Lung (tissue), 12 donors: ENCODE measurements around the gene ETNK2. TPM values are rescaled to one million over a fixed set of nuclear protein-coding genes. Genes with fewer than 3 reads are reported as not detected.

ENCODE experiments used
- ATAC-seq: fragments of 200-7000 bp; cut with Tn5 transposase; one replicate; pipeline ENCODE4 v1.9.1; 2020; ENCODE audit warnings: moderate number of reproducible peaks; ENCODE audit not compliant: insufficient read depth, low FRiP score
- DNase-seq, 3 donors: peaks; one replicate each; pipeline ENCODE4 v3.0.0-alpha.2; 2013 to 2017
- H3K27ac ChIP-seq, 2 donors: one replicate each; pipeline ENCODE4 v1.5.1; 2013; ENCODE audit warnings: mild to moderate bottlenecking in 2 of 2, moderate library complexity in 2 of 2, control low read depth in 1 of 2, inconsistent platforms in 1 of 2, low read depth in 1 of 2, low read length in 1 of 2
- H3K27me3 ChIP-seq, 3 donors: one replicate each; pipeline ENCODE4 v1.5.1; 2013; ENCODE audit warnings: low read length in 2 of 3; ENCODE audit not compliant: control insufficient read depth in 3 of 3, insufficient read depth in 3 of 3
- H3K36me3 ChIP-seq, 4 donors: one replicate each; pipeline ENCODE4 v1.5.1; 2013; ENCODE audit warnings: low read length in 4 of 4, mild to moderate bottlenecking in 1 of 4, moderate library complexity in 1 of 4; ENCODE audit not compliant: control insufficient read depth in 4 of 4, insufficient read depth in 4 of 4
- H3K4me1 ChIP-seq, 5 donors: one replicate each; pipeline ENCODE4 v1.5.1; 2013; ENCODE audit warnings: low read length in 5 of 5, mild to moderate bottlenecking in 2 of 5, moderate library complexity in 1 of 5; ENCODE audit not compliant: control insufficient read depth in 5 of 5, insufficient read depth in 5 of 5
- H3K4me3 ChIP-seq: one replicate; pipeline ENCODE4 v1.5.1; 2013; ENCODE audit warnings: mild to moderate bottlenecking, control low read depth, moderate library complexity
- H3K9ac ChIP-seq, 2 donors: one replicate each; pipeline ENCODE4 v1.5.1; 2013; ENCODE audit warnings: low read length in 2 of 2, control low read depth in 1 of 2; ENCODE audit not compliant: insufficient read depth in 1 of 2
- H3K9me3 ChIP-seq, 4 donors: one replicate each; pipeline ENCODE4 v1.5.1; 2013; ENCODE audit warnings: low read length in 3 of 4, mild to moderate bottlenecking in 1 of 4, moderate library complexity in 1 of 4; ENCODE audit not compliant: control insufficient read depth in 4 of 4, insufficient read depth in 3 of 4
- WGBS, 2 donors: extraction: QIAGEN DNeasy Blood & Tissue Kit; methylation state at CpG; one replicate each; pipeline ENCODE4 v1.1.7; 2013; 5-methylcytosine and 5-hydroxymethylcytosine counted together
- polyA plus RNA-seq, 2 donors: library from polyadenylated mRNA; stranded (reverse); fragments of 200-250 nt; gene quantifications; one replicate each; pipeline ENCODE4 v1.2.1, GENCODE V29; 2013
- total RNA-seq, 2 donors: library from RNA; depleted of rRNA in 1 of 2; stranded (reverse); fragments of >200 nt in 1 of 2; gene quantifications; one replicate each; pipeline ENCODE4 v1.2.1, GENCODE V29; 2014 to 2021
- TF ChIP-seq, protein P1 (sequence below): IDR thresholded peaks from 2 replicates; pipeline ENCODE4 v1.5.1; 2012; ENCODE audit warnings: mild to moderate bottlenecking; ENCODE audit errors: control extremely low read depth, extremely low read depth
- donor health status: control.
- donor health status: control.
- donor health status: Bipolar disorder and iron deficiency.
- donor health status: healthy.
- donor health status: DM: yes; HTN: yes; CAD: no.

Gene ETNK2
- total and polyA plus RNA-seq, 4 donors: 2.2 to 5.8 (median 3.9) TPM

DNA sequence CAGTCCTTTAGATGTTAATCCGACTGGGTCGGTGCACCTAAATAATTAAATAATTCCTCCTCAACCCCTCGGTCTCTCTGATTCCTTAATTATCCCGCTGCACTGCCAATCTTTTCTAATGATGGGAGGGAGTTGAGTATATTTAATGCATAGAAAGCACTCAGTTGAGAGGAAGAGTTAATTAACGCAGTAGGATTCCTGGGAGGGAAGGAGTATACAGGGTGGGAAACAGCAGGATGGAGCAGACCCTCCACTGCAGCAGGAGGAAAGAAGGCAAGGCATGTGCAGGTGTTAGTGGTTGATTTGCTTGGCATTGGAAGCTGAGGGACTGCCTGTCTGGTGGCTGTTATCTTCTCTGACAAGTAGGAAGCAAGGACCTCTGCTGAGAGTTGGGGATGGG, 24.2 kb upstream of the ETNK2 start:
- peaks cover 0 to 2% (median 0%) of the 10 kb centered on the region in 4 donors for H3K9me3 ChIP-seq
- TF ChIP-seq, protein P1, sequence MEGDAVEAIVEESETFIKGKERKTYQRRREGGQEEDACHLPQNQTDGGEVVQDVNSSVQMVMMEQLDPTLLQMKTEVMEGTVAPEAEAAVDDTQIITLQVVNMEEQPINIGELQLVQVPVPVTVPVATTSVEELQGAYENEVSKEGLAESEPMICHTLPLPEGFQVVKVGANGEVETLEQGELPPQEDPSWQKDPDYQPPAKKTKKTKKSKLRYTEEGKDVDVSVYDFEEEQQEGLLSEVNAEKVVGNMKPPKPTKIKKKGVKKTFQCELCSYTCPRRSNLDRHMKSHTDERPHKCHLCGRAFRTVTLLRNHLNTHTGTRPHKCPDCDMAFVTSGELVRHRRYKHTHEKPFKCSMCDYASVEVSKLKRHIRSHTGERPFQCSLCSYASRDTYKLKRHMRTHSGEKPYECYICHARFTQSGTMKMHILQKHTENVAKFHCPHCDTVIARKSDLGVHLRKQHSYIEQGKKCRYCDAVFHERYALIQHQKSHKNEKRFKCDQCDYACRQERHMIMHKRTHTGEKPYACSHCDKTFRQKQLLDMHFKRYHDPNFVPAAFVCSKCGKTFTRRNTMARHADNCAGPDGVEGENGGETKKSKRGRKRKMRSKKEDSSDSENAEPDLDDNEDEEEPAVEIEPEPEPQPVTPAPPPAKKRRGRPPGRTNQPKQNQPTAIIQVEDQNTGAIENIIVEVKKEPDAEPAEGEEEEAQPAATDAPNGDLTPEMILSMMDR: no peak
- H3K36me3 ChIP-seq: no peaks in the 10 kb centered on the region
- no peaks in the 10 kb centered on the region for H3K4me1 ChIP-seq
- 75 to 88% methylated on average over 5 of the region's 5 CpGs for WGBS, 2 donors
- DNase-seq (no peak), ATAC-seq (no peak)
- peaks cover 0 to 9% (median 2%) of the 10 kb centered on the region in 3 donors for H3K27me3 ChIP-seq
- no peak overlapping the region for H3K4me3 ChIP-seq
- H3K27ac ChIP-seq: no peak overlapping the region
- no peak overlapping the region for H3K9ac ChIP-seq

DNA sequence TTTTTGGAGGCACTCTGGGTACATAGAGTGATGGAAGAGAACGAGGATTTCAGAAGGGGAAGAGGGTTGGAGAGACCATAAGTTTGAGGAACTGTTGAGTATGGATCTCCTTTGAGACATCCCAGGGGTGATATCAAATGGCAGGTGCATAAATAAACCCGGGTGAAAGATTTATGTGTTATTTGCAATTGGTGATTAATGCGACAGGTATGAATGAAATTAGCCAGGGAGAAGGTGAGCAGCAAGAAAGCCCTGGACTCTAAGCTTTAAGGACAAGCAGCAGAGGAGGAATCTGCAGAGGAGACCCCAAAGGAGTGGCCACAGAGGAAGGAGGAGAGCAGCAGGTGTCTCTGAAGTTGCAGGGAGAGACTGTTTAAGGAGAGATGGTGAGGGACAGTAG, 23.1 kb upstream of the ETNK2 start:
- Histone ChIP-seq H3K9ac (no peak overlapping the region), H3K9me3 (peaks cover 0 to 6% (median 2%) of the 10 kb centered on the region in 4 donors), H3K36me3 (no peaks in the 10 kb centered on the region), H3K4me3 (no peak overlapping the region), H3K4me1 (no peaks in the 10 kb centered on the region), H3K27ac (no peak overlapping the region), H3K27me3 (peaks cover 0 to 9% (median 2%) of the 10 kb centered on the region in 3 donors)
- WGBS, 2 donors: 68 to 73% methylated on average over 3 of the region's 3 CpGs
- ATAC-seq (no peak), DNase-seq (no peak)
- TF ChIP-seq, protein P1: no peak

DNA sequence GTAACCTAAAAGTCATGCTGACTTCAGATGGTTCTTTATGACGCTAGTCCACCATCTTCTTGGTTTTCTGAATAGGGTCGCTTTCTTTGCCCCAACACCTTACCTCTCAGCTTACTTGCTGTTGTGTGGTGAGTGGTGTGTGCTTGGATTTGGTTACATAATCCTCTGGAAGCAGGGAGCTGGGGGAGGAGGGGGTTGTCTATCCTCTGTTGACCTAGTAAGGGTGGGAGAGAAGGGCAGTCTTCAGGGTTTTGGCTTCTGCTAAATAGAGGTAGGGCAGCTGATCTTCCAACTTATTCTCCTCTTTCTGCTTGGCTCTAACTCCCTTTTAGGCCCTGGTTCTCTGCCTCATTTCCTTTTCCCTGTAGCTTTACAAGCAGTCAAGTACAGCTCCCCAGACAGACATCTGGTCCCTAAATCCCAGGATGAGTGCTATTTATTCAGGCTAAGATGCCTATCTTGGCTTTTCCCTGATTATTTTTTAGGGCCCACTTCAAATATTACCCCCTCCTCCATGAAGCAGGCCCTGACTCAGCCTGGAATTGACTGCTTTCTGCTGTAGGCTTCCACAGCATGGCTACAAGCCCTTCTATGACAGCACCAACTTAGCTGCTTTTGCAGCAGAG, 20.7 kb upstream of the ETNK2 start:
- ATAC-seq: no peak
- H3K4me1 ChIP-seq: no peaks in the 10 kb centered on the region
- TF ChIP-seq, protein P1: no peak
- DNase-seq: no peak
- H3K9ac ChIP-seq: no peak overlapping the region
- WGBS, 2 donors: 94 to 96% methylated on average over 2 of the region's 2 CpGs
- peaks cover 0 to 7% (median 2%) of the 10 kb centered on the region in 3 donors for H3K27me3 ChIP-seq
- H3K36me3 ChIP-seq: no peaks in the 10 kb centered on the region
- H3K9me3 ChIP-seq: peaks cover 0 to 8% (median 2%) of the 10 kb centered on the region in 4 donors
- H3K4me3 ChIP-seq: no peak overlapping the region
- H3K27ac ChIP-seq: no peak overlapping the region
